H54 (cell line): Measurements from ENCODE around the gene PCK2.
A peak's percentile ranks its signal among the peaks of the same experiment; 100 is the strongest.

Experiments used
- DNase-seq: peaks from one replicate; pipeline ENCODE4 v3.0.0; 2011; ENCODE audit warnings: low spot score, mixed read lengths; ENCODE audit not compliant: insufficient read length
- FAIRE-seq: peaks from 3 replicates; lab custom pipeline; 2011; peaks lifted over from hg19 to GRCh38; lab: Jason Lieb, UNC
- POLR2A ChIP-seq: IDR thresholded peaks from 2 replicates; pipeline ENCODE4 v1.6.1; 2011; ENCODE audit warnings: low read depth, mild to moderate bottlenecking, low read length

Gene PCK2

GRCh38 chr14:24132976-24133375 lies 38.9 kb downstream of the PCK2 start:
- FAIRE-seq (no peak), DNase-seq (no peak)
- TF ChIP-seq POLR2A: no peak

- DNase-seq: no peak
- FAIRE-seq: no peak
- no peak for TF ChIP-seq POLR2A
Observed at GRCh38 chr14:24133735-24134134, 39.6 kb downstream of the PCK2 start.

- FAIRE-seq: no peak
- no peak for TF ChIP-seq POLR2A
- no peak for DNase-seq
Observed at GRCh38 chr14:24135584-24135833, 41.4 kb downstream of the PCK2 start.

- TF ChIP-seq POLR2A: peak; percentile 22; the same call in 1 of the 2 replicates
- DNase-seq: peak; percentile 59
- peak; percentile 81 for FAIRE-seq
Observed at GRCh38 chr14:24135834-24136683, 41.9 kb downstream of the PCK2 start, which contains the start of gene PSME1. TSS of gene PSME1 (plus strand) at chr14:24136194. CDS start at chr14:24136263, 69 bp downstream.

- no peak for FAIRE-seq
- DNase-seq: no peak
- no peak for TF ChIP-seq POLR2A
Observed at GRCh38 chr14:24136684-24137528, 42.8 kb downstream of the PCK2 start.

- no peak for FAIRE-seq
- no peak for DNase-seq
- TF ChIP-seq POLR2A: no peak; the same call in 1 of the 2 replicates
Observed at GRCh38 chr14:24137529-24138395, 43.7 kb downstream of the PCK2 start.

GRCh38 chr14:24138396-24139271 lies 44.5 kb downstream of the PCK2 start:
- TF ChIP-seq POLR2A: no peak
- DNase-seq (no peak), FAIRE-seq (no peak)

GRCh38 chr14:24139272-24139934 lies 45.3 kb downstream of the PCK2 start:
- no peak for DNase-seq
- no peak for FAIRE-seq
- no peak for TF ChIP-seq POLR2A

- peak; percentile 88 for DNase-seq
- peak; percentile 69 for TF ChIP-seq POLR2A
- peak; percentile 81 for FAIRE-seq
Observed at GRCh38 chr14:24141097-24141880, 47.2 kb downstream of the PCK2 start, which contains the start of gene EMC9. TSS of gene EMC9 (minus strand) at chr14:24141591. CDS start at chr14:24141304, 287 bp downstream.

- no peak for TF ChIP-seq POLR2A
- DNase-seq (no peak), FAIRE-seq (no peak)
Observed at GRCh38 chr14:24143511-24143910, 49.4 kb downstream of the PCK2 start.

- TF ChIP-seq POLR2A: no peak
- FAIRE-seq: no peak
- no peak for DNase-seq
Observed at GRCh38 chr14:24144451-24144850, 50.3 kb downstream of the PCK2 start.

GRCh38 chr14:24145219-24145618 lies 51.1 kb downstream of the PCK2 start:
- DNase-seq: no peak
- no peak for FAIRE-seq
- no peak for TF ChIP-seq POLR2A
